ENCODE results near the gene ORMDL1.

GRCh38 chr2:189826039-189826438 is 41.9 kb upstream of the ORMDL1 start:
- no peak for TF ChIP-seq CTCF (IDR thresholded peaks at IDR 0.05; ENCODE audit: low read depth, low read length)
- TF ChIP-seq POLR2A (IDR thresholded peaks at IDR 0.05; ENCODE audit: extremely low read depth, insufficient read length), result no peak
- TF ChIP-seq MYC (IDR thresholded peaks at IDR 0.05; ENCODE audit: low read depth, low read length), result no peak
- TF ChIP-seq MAX (IDR thresholded peaks at IDR 0.05; ENCODE audit: low read depth, low read length), result no peak

Data from NB4 (cell line).